Measurements from ENCODE around the gene CARS2. TPM values are rescaled to one million over a fixed set of nuclear protein-coding genes. Genes with fewer than 3 reads are reported as not detected.
"Not testable (repeated sequence)": the region's sequence is repeated elsewhere in the genome, so short reads cannot be mapped to it uniquely, and the experiment has no call there.

CARS2 gene
- total RNA-seq, 1 donor: 161 TPM

DNA sequence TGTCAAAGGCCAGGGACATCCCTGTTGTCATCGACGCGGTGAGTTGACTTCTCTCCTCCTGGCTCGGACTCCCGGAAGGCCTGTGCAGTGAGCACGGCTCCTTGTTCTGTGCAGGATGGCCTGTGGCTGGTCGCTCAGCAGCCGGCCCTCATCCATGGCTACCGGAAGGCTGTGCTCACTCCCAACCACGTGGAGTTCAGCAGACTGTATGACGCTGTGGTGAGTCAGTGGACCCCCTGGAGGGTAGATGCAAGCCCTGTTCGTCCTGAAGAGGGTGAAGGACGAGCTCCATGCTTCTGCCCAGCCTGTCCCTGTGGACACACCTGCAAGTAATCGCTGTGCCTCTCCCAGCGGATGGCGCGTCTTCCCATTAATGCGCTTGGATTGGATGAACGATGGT lies 71.4 kb downstream of the CARS2 start:
- H3K27ac ChIP-seq (ENCODE audit: low read depth, low read length): peak overlapping the region; percentile 60
- H3K4me3 ChIP-seq (ENCODE audit: insufficient read depth, low read length): no peak overlapping the region
- H3K4me1 ChIP-seq (ENCODE audit: insufficient read depth, low read length): peaks cover 10% of the 10 kb centered on the region
- peak; percentile 97 for DNase-seq (ENCODE audit: insufficient read length, low spot score, missing footprints)
- no peaks in the 10 kb centered on the region for H3K9me3 ChIP-seq (ENCODE audit: low read depth, low read length)
- peaks cover 52% of the 10 kb centered on the region for H3K79me2 ChIP-seq (ENCODE audit: insufficient read depth, low read length)
- H3K27me3 ChIP-seq (ENCODE audit: insufficient read depth, low read length): no peaks in the 10 kb centered on the region
- TF ChIP-seq, protein P1, sequence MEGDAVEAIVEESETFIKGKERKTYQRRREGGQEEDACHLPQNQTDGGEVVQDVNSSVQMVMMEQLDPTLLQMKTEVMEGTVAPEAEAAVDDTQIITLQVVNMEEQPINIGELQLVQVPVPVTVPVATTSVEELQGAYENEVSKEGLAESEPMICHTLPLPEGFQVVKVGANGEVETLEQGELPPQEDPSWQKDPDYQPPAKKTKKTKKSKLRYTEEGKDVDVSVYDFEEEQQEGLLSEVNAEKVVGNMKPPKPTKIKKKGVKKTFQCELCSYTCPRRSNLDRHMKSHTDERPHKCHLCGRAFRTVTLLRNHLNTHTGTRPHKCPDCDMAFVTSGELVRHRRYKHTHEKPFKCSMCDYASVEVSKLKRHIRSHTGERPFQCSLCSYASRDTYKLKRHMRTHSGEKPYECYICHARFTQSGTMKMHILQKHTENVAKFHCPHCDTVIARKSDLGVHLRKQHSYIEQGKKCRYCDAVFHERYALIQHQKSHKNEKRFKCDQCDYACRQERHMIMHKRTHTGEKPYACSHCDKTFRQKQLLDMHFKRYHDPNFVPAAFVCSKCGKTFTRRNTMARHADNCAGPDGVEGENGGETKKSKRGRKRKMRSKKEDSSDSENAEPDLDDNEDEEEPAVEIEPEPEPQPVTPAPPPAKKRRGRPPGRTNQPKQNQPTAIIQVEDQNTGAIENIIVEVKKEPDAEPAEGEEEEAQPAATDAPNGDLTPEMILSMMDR (IDR thresholded peaks at IDR 0.05; ENCODE audit: extremely low read depth, low read depth, low read length): no peak
- H3K36me3 ChIP-seq (ENCODE audit: insufficient read depth, low read length): peaks cover 52% of the 10 kb centered on the region
- H2AFZ ChIP-seq (ENCODE audit: low read length): no peak overlapping the region
- no peak overlapping the region for H3K4me2 ChIP-seq (ENCODE audit: insufficient read depth, low read length)
- H4K20me1 ChIP-seq (ENCODE audit: insufficient read depth, low read length): peaks cover 33% of the 10 kb centered on the region

DNA sequence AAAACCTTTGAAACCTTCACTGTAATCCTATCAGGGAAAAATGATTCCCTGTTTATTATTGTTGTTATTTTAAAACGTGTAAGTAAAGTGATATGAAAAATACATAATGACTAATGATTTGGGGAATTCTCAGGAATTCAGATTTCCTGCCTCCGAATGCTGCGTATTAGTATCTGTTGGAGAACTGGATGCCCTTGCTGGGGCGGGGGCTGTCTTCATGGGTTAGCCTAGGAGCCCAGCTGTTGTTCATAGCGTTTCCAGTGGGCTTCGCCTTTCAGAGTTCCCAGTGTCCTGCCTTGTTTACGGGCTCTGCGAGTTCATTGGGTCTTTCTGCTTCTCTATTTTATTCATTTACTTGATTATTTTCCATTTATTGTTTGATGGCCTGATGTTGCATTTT lies 72.1 kb downstream of the CARS2 start:
- Histone ChIP-seq H3K4me3 (ENCODE audit: insufficient read depth, low read length) (no peak overlapping the region), H3K9me3 (ENCODE audit: low read depth, low read length) (no peaks in the 10 kb centered on the region), H3K36me3 (ENCODE audit: insufficient read depth, low read length) (peaks cover 51% of the 10 kb centered on the region), H4K20me1 (ENCODE audit: insufficient read depth, low read length) (peaks cover 35% of the 10 kb centered on the region), H3K4me1 (ENCODE audit: insufficient read depth, low read length) (peaks cover 10% of the 10 kb centered on the region), H2AFZ (ENCODE audit: low read length) (no peak overlapping the region), H3K27ac (ENCODE audit: low read depth, low read length) (peak overlapping the region; percentile 60), H3K4me2 (ENCODE audit: insufficient read depth, low read length) (no peak overlapping the region), H3K79me2 (ENCODE audit: insufficient read depth, low read length) (peaks cover 60% of the 10 kb centered on the region), H3K27me3 (ENCODE audit: insufficient read depth, low read length) (no peaks in the 10 kb centered on the region)
- no peak for DNase-seq (ENCODE audit: insufficient read length, low spot score, missing footprints)
- TF ChIP-seq, protein P1 (IDR thresholded peaks at IDR 0.05; ENCODE audit: extremely low read depth, low read depth, low read length): no peak

DNA sequence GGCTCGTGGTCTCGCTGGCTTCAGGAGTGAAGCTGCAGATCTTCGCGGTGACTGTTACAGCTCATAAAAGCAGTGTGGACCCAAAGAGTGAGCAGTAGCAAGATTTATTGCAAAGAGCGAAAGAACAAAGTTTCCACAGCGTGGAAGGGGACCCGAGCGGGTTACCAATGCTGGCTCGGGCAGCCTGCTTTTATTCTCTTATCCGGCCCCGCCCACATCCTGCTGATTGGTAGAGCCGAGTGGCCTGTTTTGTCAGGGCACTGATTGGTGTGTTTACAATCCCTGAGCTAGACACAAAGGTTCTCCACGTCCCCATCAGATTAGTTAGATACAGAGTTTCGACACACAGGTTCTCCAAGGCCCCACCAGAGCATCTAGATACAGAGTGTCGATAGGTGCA lies 73.7 kb downstream of the CARS2 start:
- H3K9me3 ChIP-seq (ENCODE audit: low read depth, low read length); H3K27me3 ChIP-seq (ENCODE audit: insufficient read depth, low read length); H3K4me1 ChIP-seq (ENCODE audit: insufficient read depth, low read length); H3K4me2 ChIP-seq (ENCODE audit: insufficient read depth, low read length); DNase-seq (ENCODE audit: insufficient read length, low spot score, missing footprints); H2AFZ ChIP-seq (ENCODE audit: low read length); H3K27ac ChIP-seq (ENCODE audit: low read depth, low read length); H3K4me3 ChIP-seq (ENCODE audit: insufficient read depth, low read length): not testable (repeated sequence)
- peaks cover 61% of the 10 kb centered on the region for H3K36me3 ChIP-seq (ENCODE audit: insufficient read depth, low read length)
- peaks cover 72% of the 10 kb centered on the region for H3K79me2 ChIP-seq (ENCODE audit: insufficient read depth, low read length)
- peaks cover 48% of the 10 kb centered on the region for H4K20me1 ChIP-seq (ENCODE audit: insufficient read depth, low read length)

DNA sequence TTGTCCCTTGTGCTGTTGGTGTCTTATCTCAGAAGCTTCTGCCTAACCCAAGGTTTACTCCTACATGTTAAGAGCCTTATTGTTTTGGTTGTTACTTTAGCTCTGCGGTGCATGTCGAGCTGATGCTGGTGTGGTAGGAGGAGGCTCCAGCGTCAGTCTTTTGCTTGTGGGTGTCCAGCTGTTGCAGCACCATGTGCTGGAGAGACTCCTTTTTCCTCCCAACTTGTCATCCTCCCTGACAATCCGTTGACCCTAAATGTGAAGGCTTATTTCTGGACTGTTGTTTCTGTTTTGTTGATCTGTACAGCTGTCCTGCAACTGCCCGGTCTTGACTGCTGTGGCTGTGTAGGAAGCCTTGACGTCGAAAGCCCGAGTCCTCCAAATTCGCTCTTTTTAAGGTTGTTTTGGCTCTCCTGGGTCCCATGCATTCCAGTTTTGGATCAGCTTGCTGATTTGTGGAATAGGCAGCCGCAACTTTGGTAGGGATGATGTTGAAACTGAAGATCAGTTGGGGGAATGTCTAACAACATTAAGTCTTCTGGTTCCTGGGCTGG lies 75.3 kb downstream of the CARS2 start:
- Histone ChIP-seq H3K4me1 (ENCODE audit: insufficient read depth, low read length) (peaks cover 10% of the 10 kb centered on the region), H4K20me1 (ENCODE audit: insufficient read depth, low read length) (peaks cover 59% of the 10 kb centered on the region), H3K9me3 (ENCODE audit: low read depth, low read length) (no peaks in the 10 kb centered on the region), H3K27me3 (ENCODE audit: insufficient read depth, low read length) (no peaks in the 10 kb centered on the region), H3K27ac (ENCODE audit: low read depth, low read length) (no peak overlapping the region), H3K79me2 (ENCODE audit: insufficient read depth, low read length) (peaks cover 86% of the 10 kb centered on the region), H3K4me2 (ENCODE audit: insufficient read depth, low read length) (no peak overlapping the region), H2AFZ (ENCODE audit: low read length) (no peak overlapping the region), H3K4me3 (ENCODE audit: insufficient read depth, low read length) (no peak overlapping the region), H3K36me3 (ENCODE audit: insufficient read depth, low read length) (peaks cover 46% of the 10 kb centered on the region)
- TF ChIP-seq, protein P1 (IDR thresholded peaks at IDR 0.05; ENCODE audit: extremely low read depth, low read depth, low read length): no peak
- DNase-seq (ENCODE audit: insufficient read length, low spot score, missing footprints): peak; percentile 68

All from osteoblast (primary cell).